Caco-2 (cell line): ENCODE results near the gene TJP2. TPM values are rescaled to one million over a fixed set of nuclear protein-coding genes. Genes with fewer than 3 reads are reported as not detected.

Source experiments
- BruUV-seq: library from RNA; stranded (reverse); fragments of 400-500 nt; replicated peaks from 2 replicates; lab custom pipeline; 2021; lab: Mats Ljungman, UMichigan
- CTCF ChIA-PET: fragments of 300-600 bp; sonication (Branson Sonifier 250); formaldehyde crosslinking; loops from one replicate; lab custom pipeline; 2022; ENCODE audit warnings: antibody characterized with exemption; lab: Charles Lee
- POLR2A ChIA-PET: fragments of 300-600 bp; sonication (Branson Sonifier 250); formaldehyde crosslinking; loops from one replicate; lab custom pipeline; 2022; ENCODE audit warnings: antibody characterized with exemption; lab: Charles Lee
- DNase-seq, 2 experiments: peaks; one replicate each; pipeline versions ENCODE4 v3.0.0 to v3.0.0-alpha.2; 2020 to 2022
- H3K27me3 ChIP-seq: replicated peaks from 2 replicates; pipeline ENCODE4 v1.6.0; 2011; ENCODE audit warnings: low read length; ENCODE audit not compliant: control insufficient read depth, insufficient read depth
- H3K36me3 ChIP-seq: 2 replicates; pipeline ENCODE4 v1.5.1; 2011; ENCODE audit warnings: low read length; ENCODE audit not compliant: control insufficient read depth, insufficient read depth
- H3K4me1 ChIP-seq: fragments of 250-450 bp; sonication (Bioruptor Pico); 2 replicates; pipeline ENCODE4 v1.5.1; 2020; ENCODE audit warnings: mild to moderate bottlenecking
- H3K4me3 ChIP-seq: 2 replicates; pipeline ENCODE4 v1.5.1; 2011; ENCODE audit warnings: low read depth, mild to moderate bottlenecking, control low read depth, low read length
- H3K9me3 ChIP-seq: fragments of 250-450 bp; sonication (Bioruptor Pico); 2 replicates; pipeline ENCODE4 v1.5.1; 2020; ENCODE audit warnings: mild to moderate bottlenecking, moderate library complexity
- H3K27ac Mint-ChIP-seq: one replicate; pipeline ENCODE4 v1.8.0; 2022; ENCODE audit warnings: mixed read lengths; ENCODE audit not compliant: unreplicated experiment
- H3K27me3 Mint-ChIP-seq: one replicate; pipeline ENCODE4 v1.8.0; 2022; ENCODE audit warnings: mixed read lengths; ENCODE audit not compliant: insufficient read depth, unreplicated experiment
- H3K36me3 Mint-ChIP-seq: one replicate; pipeline ENCODE4 v1.8.0; 2022; ENCODE audit warnings: mild to moderate bottlenecking, mixed read lengths; ENCODE audit not compliant: insufficient read depth, unreplicated experiment
- H3K4me1 Mint-ChIP-seq: one replicate; pipeline ENCODE4 v1.8.0; 2022; ENCODE audit warnings: low read depth, mixed read lengths; ENCODE audit not compliant: unreplicated experiment
- H3K4me3 Mint-ChIP-seq: one replicate; pipeline ENCODE4 v1.8.0; 2022; ENCODE audit warnings: mild to moderate bottlenecking, moderate library complexity, mixed read lengths; ENCODE audit not compliant: unreplicated experiment
- H3K9me3 Mint-ChIP-seq: one replicate; pipeline ENCODE4 v1.8.0; 2022; ENCODE audit warnings: mixed read lengths; ENCODE audit not compliant: unreplicated experiment
- intact Hi-C: fragments of 100-400 bp; cut with micrococcal nuclease; formaldehyde crosslinking; loops from one replicate; pipeline ENCODE4 v1.10.0; 2022; ENCODE audit not compliant: unreplicated experiment
- total RNA-seq: library from RNA; stranded (reverse); gene quantifications from 2 replicates; pipeline ENCODE4 v1.2.3, GENCODE V29; 2022
- TF ChIP-seq, protein P1 (sequence below), 2 experiments: fragments of 200-600 bp in 1 of 2; IDR thresholded peaks; 1 replicate in 1 of 2; 2 replicates in 1 of 2; pipeline versions ENCODE4 v1.5.1 to v1.8.0; 2011 to 2022; ENCODE audit warnings: antibody characterized with exemption in 1 of 2, control low read depth in 1 of 2, inconsistent platforms in 1 of 2, low read depth in 1 of 2, low read length in 1 of 2, mild to moderate bottlenecking in 1 of 2, moderate library complexity in 1 of 2; ENCODE audit not compliant: insufficient read depth in 1 of 2, severe bottlenecking in 1 of 2, unreplicated experiment in 1 of 2

TJP2 gene
- total RNA-seq, 1 experiment from 2014 or later: 36.7 TPM

DNA sequence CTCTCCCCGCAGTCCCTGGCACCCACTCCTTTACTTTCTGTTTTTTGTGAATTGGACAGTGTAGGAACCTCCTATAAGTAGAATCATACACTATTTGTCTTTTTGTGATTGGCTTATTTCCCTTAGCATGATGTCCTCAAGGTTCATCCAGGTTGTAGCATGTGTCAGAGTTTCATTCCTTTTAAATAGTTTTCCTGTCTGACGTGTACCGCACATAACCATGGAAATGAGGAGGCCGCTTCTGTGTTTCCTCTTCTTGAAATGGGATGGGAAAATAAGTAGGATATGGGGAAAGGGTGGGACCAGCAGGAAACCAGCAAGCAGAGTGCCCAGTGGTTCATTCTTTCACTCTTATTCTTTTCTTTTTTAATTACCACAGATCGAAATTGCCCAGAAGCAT, 78.4 kb downstream of the TJP2 start:
- H3K4me3 Mint-ChIP-seq: no peak overlapping the region
- Histone ChIP-seq H3K36me3 (no peaks in the 10 kb centered on the region), H3K27me3 (no peaks in the 10 kb centered on the region), H3K4me3 (no peak overlapping the region), H3K4me1 (no peaks in the 10 kb centered on the region), H3K9me3 (no peaks in the 10 kb centered on the region)
- H3K27ac Mint-ChIP-seq: no peak overlapping the region
- peaks cover 12% of the 10 kb centered on the region for H3K36me3 Mint-ChIP-seq
- no peak for DNase-seq
- no TSS peak for BruUV-seq
- POLR2A ChIA-PET: no interaction called here
- CTCF ChIA-PET: no interaction called here
- intact Hi-C loops: no loop called here
- H3K4me1 Mint-ChIP-seq: no peaks in the 10 kb centered on the region
- H3K27me3 Mint-ChIP-seq: no peaks in the 10 kb centered on the region
- no peaks in the 10 kb centered on the region for H3K9me3 Mint-ChIP-seq
- TF ChIP-seq, protein P1, sequence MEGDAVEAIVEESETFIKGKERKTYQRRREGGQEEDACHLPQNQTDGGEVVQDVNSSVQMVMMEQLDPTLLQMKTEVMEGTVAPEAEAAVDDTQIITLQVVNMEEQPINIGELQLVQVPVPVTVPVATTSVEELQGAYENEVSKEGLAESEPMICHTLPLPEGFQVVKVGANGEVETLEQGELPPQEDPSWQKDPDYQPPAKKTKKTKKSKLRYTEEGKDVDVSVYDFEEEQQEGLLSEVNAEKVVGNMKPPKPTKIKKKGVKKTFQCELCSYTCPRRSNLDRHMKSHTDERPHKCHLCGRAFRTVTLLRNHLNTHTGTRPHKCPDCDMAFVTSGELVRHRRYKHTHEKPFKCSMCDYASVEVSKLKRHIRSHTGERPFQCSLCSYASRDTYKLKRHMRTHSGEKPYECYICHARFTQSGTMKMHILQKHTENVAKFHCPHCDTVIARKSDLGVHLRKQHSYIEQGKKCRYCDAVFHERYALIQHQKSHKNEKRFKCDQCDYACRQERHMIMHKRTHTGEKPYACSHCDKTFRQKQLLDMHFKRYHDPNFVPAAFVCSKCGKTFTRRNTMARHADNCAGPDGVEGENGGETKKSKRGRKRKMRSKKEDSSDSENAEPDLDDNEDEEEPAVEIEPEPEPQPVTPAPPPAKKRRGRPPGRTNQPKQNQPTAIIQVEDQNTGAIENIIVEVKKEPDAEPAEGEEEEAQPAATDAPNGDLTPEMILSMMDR (IDR thresholded peaks at IDR 0.05; ENCODE audit: insufficient read depth in 1 of 2, low read depth in 1 of 2, low read length in 1 of 2, severe bottlenecking in 1 of 2, unreplicated experiment in 1 of 2): no peak

DNA sequence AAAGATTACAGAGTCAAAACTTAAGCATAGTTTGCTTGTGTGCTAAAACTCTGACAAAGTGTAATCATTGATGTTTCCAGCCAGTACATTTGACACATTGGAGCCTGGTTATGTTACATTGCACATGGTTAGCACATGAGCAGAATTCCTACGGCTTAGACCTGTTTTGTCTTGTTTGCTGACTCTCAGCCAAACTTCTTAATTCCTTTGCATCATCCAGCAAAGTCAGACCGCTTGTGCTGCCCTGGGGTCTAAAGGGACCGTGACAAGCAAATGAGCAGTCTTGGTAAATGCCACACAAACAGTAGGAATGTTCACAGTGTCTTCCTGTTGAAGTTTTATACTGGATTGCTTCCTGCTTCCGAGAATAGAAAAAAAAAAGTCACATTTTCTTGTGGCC, 79.0 kb downstream of the TJP2 start:
- Histone ChIP-seq H3K4me3 (no peak overlapping the region), H3K27me3 (no peaks in the 10 kb centered on the region), H3K36me3 (no peaks in the 10 kb centered on the region), H3K4me1 (no peaks in the 10 kb centered on the region), H3K9me3 (no peaks in the 10 kb centered on the region)
- no peaks in the 10 kb centered on the region for H3K9me3 Mint-ChIP-seq
- no peaks in the 10 kb centered on the region for H3K27me3 Mint-ChIP-seq
- ChIA-PET POLR2A (no interaction called here), CTCF (no interaction called here)
- peaks cover 12% of the 10 kb centered on the region for H3K36me3 Mint-ChIP-seq
- H3K27ac Mint-ChIP-seq: no peak overlapping the region
- intact Hi-C loops: no loop called here
- BruUV-seq: no TSS peak
- H3K4me1 Mint-ChIP-seq: no peaks in the 10 kb centered on the region
- DNase-seq: no peak
- no peak overlapping the region for H3K4me3 Mint-ChIP-seq
- TF ChIP-seq, protein P1 (IDR thresholded peaks at IDR 0.05; ENCODE audit: insufficient read depth in 1 of 2, low read depth in 1 of 2, low read length in 1 of 2, severe bottlenecking in 1 of 2, unreplicated experiment in 1 of 2): no peak

DNA sequence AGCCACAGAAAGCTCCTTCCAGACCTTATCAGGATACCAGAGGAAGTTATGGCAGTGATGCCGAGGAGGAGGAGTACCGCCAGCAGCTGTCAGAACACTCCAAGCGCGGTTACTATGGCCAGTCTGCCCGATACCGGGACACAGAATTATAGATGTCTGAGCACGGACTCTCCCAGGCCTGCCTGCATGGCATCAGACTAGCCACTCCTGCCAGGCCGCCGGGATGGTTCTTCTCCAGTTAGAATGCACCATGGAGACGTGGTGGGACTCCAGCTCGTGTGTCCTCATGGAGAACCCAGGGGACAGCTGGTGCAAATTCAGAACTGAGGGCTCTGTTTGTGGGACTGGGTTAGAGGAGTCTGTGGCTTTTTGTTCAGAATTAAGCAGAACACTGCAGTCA, 80.1 kb downstream of the TJP2 start:
- no peaks in the 10 kb centered on the region for H3K27me3 ChIP-seq
- no peaks in the 10 kb centered on the region for H3K4me1 Mint-ChIP-seq
- no peaks in the 10 kb centered on the region for H3K36me3 ChIP-seq
- peaks cover 12% of the 10 kb centered on the region for H3K36me3 Mint-ChIP-seq
- H3K9me3 ChIP-seq: no peaks in the 10 kb centered on the region
- intact Hi-C loops: no loop called here
- H3K27ac Mint-ChIP-seq: no peak overlapping the region
- no peaks in the 10 kb centered on the region for H3K9me3 Mint-ChIP-seq
- no TSS peak for BruUV-seq
- H3K4me1 ChIP-seq: no peaks in the 10 kb centered on the region
- CTCF ChIA-PET: no interaction called here
- no peak for DNase-seq
- no peak overlapping the region for H3K4me3 ChIP-seq
- TF ChIP-seq, protein P1 (IDR thresholded peaks at IDR 0.05; ENCODE audit: insufficient read depth in 1 of 2, low read depth in 1 of 2, low read length in 1 of 2, severe bottlenecking in 1 of 2, unreplicated experiment in 1 of 2): no peak
- no peak overlapping the region for H3K4me3 Mint-ChIP-seq
- POLR2A ChIA-PET: no interaction called here
- H3K27me3 Mint-ChIP-seq: no peaks in the 10 kb centered on the region
